CD4-positive, alpha-beta T cell (primary cell): ENCODE measurements around the gene MAPK1IP1L. TPM values are rescaled to one million over a fixed set of nuclear protein-coding genes. Genes with fewer than 3 reads are reported as not detected.

Source experiments
- ATAC-seq: fragments of 200-7000 bp; cut with Tn5 transposase; one replicate; pipeline ENCODE4 v1.10.0; 2022; ENCODE audit warnings: mild to moderate bottlenecking; ENCODE audit not compliant: poor library complexity
- CTCF ChIA-PET: fragments of 350-600 bp; sonication (Branson Sonifier 250); formaldehyde crosslinking; loops from one replicate; lab custom pipeline; 2021; ENCODE audit warnings: antibody characterized with exemption, inconsistent platforms; lab: Charles Lee
- POLR2A ChIA-PET: fragments of 350-600 bp; sonication (Branson Sonifier 250); formaldehyde crosslinking; loops from one replicate; lab custom pipeline; 2021; ENCODE audit warnings: antibody characterized with exemption, inconsistent platforms; lab: Charles Lee
- DNase-seq, 14 experiments: peaks; one replicate each; pipeline ENCODE4 v3.0.0-alpha.2; 2013 to 2020; ENCODE audit warnings: mixed read lengths in 2 of 14
- H3K27ac ChIP-seq, 2 donors: one replicate each; pipeline versions ENCODE4 v1.5.1 to v1.7.0; 2013; ENCODE audit warnings: low read length in 2 of 2, low read depth in 1 of 2, mild to moderate bottlenecking in 1 of 2
- H3K27me3 ChIP-seq, 2 experiments: 1 replicate in 1 of 2; 2 replicates in 1 of 2; pipeline versions ENCODE4 v1.6.1 to v1.7.0; 2013; ENCODE audit warnings: low read length in 2 of 2, control low read depth in 1 of 2, mild to moderate bottlenecking in 1 of 2, moderate library complexity in 1 of 2; ENCODE audit not compliant: insufficient read depth in 2 of 2, control insufficient read depth in 1 of 2
- H3K36me3 ChIP-seq: one replicate; pipeline ENCODE4 v1.6.1; 2013; ENCODE audit warnings: low read length, control low read depth; ENCODE audit not compliant: insufficient read depth
- H3K4me1 ChIP-seq: one replicate; pipeline ENCODE4 v1.6.1; 2013; ENCODE audit warnings: low read length, control low read depth; ENCODE audit not compliant: insufficient read depth
- H3K4me3 ChIP-seq: one replicate; pipeline ENCODE4 v1.5.1; 2013; ENCODE audit warnings: mild to moderate bottlenecking, low read length, moderate library complexity
- H3K9me3 ChIP-seq, 2 experiments: 1 replicate in 1 of 2; 2 replicates in 1 of 2; pipeline versions ENCODE4 v1.6.1 to v1.7.0; 2013; ENCODE audit warnings: low read length in 2 of 2, mild to moderate bottlenecking in 2 of 2, control low read depth in 1 of 2, moderate library complexity in 1 of 2; ENCODE audit not compliant: control insufficient read depth in 1 of 2, insufficient read depth in 1 of 2
- H3K27ac Mint-ChIP-seq: one replicate; pipeline ENCODE4 v1.8.0; 2020; ENCODE audit warnings: mixed read lengths
- H3K27me3 Mint-ChIP-seq: one replicate; pipeline ENCODE4 v1.8.0; 2021; ENCODE audit warnings: mixed read lengths
- H3K36me3 Mint-ChIP-seq: one replicate; pipeline ENCODE4 v1.8.0; 2021; ENCODE audit warnings: low read depth, mixed read lengths
- H3K4me1 Mint-ChIP-seq: one replicate; pipeline ENCODE4 v1.8.0; 2021; ENCODE audit warnings: low read depth, mixed read lengths
- H3K4me3 Mint-ChIP-seq: one replicate; pipeline ENCODE4 v1.8.0; 2020; ENCODE audit warnings: mild to moderate bottlenecking, mixed read lengths
- H3K9me3 Mint-ChIP-seq: one replicate; pipeline ENCODE4 v1.8.0; 2020; ENCODE audit warnings: mixed read lengths
- intact Hi-C, 2 experiments: fragments of 100-400 bp; cut with DNase I in 1 of 2; cut with micrococcal nuclease in 1 of 2; formaldehyde crosslinking; loops; one replicate each; pipeline versions ENCODE4 v1.15.1 to v1.9.0; 2023 to 2025; cut with DNase I, micrococcal nuclease
- total RNA-seq, 174 experiments: library from RNA in 2 of 174; stranded (reverse) in 2 of 174; gene quantifications; one replicate each; pipeline ENCODE4 v1.2.3 and lab custom pipeline; 2021 to 2026
- TF ChIP-seq, protein P1 (sequence below): fragments of 200-600 bp; IDR thresholded peaks from one replicate; pipeline ENCODE4 v1.8.0; 2022; ENCODE audit warnings: antibody characterized with exemption, mild to moderate bottlenecking

The MAPK1IP1L gene
- total RNA-seq, 2 experiments from 2014 or later, result 198 to 207 TPM

DNA sequence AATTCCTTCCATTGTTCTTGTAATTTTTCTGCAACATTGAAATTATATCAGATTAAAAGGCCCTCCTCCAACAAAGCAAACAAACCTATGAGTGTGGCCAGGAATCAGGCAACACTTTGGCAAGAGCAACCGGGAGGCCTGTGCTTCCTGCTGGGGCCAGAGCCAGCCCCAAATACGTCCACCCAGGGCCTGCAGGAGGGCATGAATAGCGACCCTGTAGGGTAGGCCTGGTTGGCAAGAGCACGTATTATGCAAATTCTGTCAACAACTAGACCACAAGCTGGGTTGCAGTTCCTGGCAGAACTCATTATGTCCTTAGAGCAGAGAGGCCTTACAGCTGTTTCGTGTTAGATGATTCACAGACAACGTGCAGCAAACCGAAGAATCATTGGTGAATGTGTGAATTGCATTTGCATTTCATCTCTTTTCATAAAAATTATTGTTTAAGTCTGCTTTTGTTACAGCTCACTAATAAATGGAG lies 50.7 kb downstream of the MAPK1IP1L start:
- POLR2A ChIA-PET, result interaction anchor here (0.9 to 2.2 kb wide), 5 partner anchors 8 to 75 kb away, joined by 3 to 12 read pairs (median 7); partner anchors contain the start of genes LGALS3, MAPK1IP1L, SOCS4 and WDHD1
- Mint-ChIP-seq H3K4me1 (peaks cover 51% of the 10 kb centered on the region), H3K9me3 (peaks cover 5% of the 10 kb centered on the region), H3K4me3 (peak overlapping the region; percentile 59), H3K27me3 (no peaks in the 10 kb centered on the region), H3K27ac (peak overlapping the region; percentile 94), H3K36me3 (no peaks in the 10 kb centered on the region)
- no peaks in the 10 kb centered on the region for H3K27me3 ChIP-seq
- CTCF ChIA-PET, result interaction anchor here (0.6 to 2.4 kb wide), 5 partner anchors 13 to 67 kb away, joined by 3 to 14 read pairs (median 4); partner anchors contain the start of gene MAPK1IP1L
- ATAC-seq (peak; percentile 61), DNase-seq (peak in 12 of 14 experiments; percentile 15 to 77 (median 39))
- TF ChIP-seq, protein P1, sequence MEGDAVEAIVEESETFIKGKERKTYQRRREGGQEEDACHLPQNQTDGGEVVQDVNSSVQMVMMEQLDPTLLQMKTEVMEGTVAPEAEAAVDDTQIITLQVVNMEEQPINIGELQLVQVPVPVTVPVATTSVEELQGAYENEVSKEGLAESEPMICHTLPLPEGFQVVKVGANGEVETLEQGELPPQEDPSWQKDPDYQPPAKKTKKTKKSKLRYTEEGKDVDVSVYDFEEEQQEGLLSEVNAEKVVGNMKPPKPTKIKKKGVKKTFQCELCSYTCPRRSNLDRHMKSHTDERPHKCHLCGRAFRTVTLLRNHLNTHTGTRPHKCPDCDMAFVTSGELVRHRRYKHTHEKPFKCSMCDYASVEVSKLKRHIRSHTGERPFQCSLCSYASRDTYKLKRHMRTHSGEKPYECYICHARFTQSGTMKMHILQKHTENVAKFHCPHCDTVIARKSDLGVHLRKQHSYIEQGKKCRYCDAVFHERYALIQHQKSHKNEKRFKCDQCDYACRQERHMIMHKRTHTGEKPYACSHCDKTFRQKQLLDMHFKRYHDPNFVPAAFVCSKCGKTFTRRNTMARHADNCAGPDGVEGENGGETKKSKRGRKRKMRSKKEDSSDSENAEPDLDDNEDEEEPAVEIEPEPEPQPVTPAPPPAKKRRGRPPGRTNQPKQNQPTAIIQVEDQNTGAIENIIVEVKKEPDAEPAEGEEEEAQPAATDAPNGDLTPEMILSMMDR, result no peak
- no peaks in the 10 kb centered on the region for H3K36me3 ChIP-seq
- peak overlapping the region in 1 of 2 donors; percentile 83 for H3K27ac ChIP-seq
- no peak overlapping the region for H3K4me3 ChIP-seq
- peaks cover 70% of the 10 kb centered on the region for H3K4me1 ChIP-seq
- intact Hi-C loops, result no loop called here
- no peaks in the 10 kb centered on the region for H3K9me3 ChIP-seq

DNA sequence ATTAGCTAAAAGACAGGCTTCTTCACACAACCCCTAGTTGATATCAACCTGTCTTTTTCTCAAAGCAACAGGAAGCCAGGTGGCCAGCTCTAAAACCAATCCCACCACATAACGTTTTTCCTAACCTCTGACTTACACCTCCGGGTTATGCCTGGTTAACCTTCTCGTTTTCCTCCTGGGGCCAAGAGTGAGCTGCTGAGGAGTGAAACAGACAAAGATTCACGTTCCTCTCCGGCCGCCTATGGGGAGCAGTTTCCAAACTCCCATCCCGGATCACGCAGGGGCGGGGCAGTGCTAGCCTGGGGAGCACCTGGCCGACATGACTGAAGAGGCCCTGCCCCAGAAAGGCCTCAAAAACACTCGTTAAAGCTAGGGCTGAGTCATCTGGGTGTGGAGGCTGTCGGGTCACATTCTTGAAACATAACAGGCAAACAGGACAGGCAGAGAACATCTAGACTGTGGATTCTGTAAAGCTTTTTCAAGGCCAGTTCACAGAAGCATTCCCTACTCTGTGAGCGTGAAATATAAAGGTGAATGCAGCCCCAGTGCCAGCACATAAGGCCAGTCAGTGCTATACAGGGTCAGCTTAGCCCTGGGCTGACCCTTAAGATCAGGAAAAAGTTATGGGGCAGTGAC lies 51.7 kb downstream of the MAPK1IP1L start:
- H3K36me3 ChIP-seq, result no peaks in the 10 kb centered on the region
- DNase-seq (peak; percentile 28 to 82 (median 50)), ATAC-seq (peak; percentile 69)
- H3K9me3 ChIP-seq, result no peaks in the 10 kb centered on the region
- intact Hi-C loops, result no loop called here
- H3K36me3 Mint-ChIP-seq, result no peaks in the 10 kb centered on the region
- peaks cover 50% of the 10 kb centered on the region for H3K4me1 Mint-ChIP-seq
- no peaks in the 10 kb centered on the region for H3K27me3 Mint-ChIP-seq
- peak overlapping the region; percentile 39 to 83 for H3K27ac ChIP-seq
- POLR2A ChIA-PET, result interaction anchor here (0.9 to 2.2 kb wide), 7 partner anchors 9 to 271 kb away, joined by 3 to 12 read pairs (median 5); partner anchors contain the start of genes LGALS3, MAPK1IP1L, SOCS4 and WDHD1
- peaks cover 5% of the 10 kb centered on the region for H3K9me3 Mint-ChIP-seq
- CTCF ChIA-PET, result interaction anchor here (0.7 to 2.4 kb wide), 7 partner anchors 9 to 58 kb away, joined by 3 to 14 read pairs (median 4); partner anchors contain the start of gene MAPK1IP1L
- H3K27me3 ChIP-seq, result no peaks in the 10 kb centered on the region
- H3K27ac Mint-ChIP-seq, result peak overlapping the region; percentile 94
- H3K4me1 ChIP-seq, result peaks cover 70% of the 10 kb centered on the region
- H3K4me3 ChIP-seq, result peak overlapping the region; percentile 2
- TF ChIP-seq, protein P1, result no peak
- peak overlapping the region; percentile 59 for H3K4me3 Mint-ChIP-seq

DNA sequence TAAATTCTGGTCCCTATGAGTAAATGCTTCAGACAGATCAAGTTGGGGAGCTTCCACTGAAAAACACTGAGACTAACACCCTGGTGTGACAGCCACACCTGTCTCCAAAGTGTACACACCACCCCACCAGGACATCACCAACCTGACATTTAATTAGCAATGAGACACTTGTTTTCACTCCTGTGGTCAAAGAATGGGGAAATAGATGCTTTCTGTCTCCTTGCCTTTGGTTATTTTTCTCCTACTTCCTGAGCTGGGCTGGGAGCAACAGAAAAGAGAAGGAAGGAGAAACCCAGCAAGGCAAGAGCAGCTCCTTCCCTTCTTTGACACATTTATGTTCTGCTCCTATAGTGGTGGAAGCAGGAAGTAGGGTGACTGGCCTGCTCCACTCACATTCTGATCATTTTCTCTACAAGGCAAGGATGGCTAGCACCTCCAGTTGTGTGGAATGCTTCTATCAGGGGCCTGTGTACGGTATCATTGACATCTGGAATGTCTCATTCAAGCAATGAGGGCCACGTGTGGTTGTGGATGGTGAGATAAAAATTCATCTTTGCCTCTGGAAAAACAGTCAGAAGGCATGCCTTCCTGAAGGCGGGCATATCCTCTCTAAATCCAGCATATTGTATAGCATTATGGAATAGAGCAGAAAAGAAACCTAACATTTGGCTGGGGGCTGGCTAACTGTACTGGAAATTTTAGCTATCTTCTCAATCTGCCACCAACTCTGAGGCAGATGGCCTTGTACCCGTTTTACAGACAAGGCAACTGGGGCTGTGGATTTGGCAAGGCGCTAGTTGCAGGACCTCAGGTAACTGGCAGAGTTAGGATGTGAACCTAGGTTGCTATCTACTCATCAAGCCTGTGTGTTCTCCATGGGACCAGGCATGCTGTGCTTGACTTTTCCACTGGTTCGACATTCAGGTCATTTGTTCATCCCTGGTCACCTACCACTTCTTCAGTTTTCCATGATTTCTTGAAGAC lies 52.8 kb downstream of the MAPK1IP1L start:
- Histone ChIP-seq H3K4me3 (no peak overlapping the region), H3K4me1 (peaks cover 65% of the 10 kb centered on the region), H3K36me3 (no peaks in the 10 kb centered on the region), H3K9me3 (no peaks in the 10 kb centered on the region), H3K27me3 (no peaks in the 10 kb centered on the region), H3K27ac (peak overlapping the region; percentile 39 to 83)
- TF ChIP-seq, protein P1, result no peak
- peaks cover 5% of the 10 kb centered on the region for H3K9me3 Mint-ChIP-seq
- POLR2A ChIA-PET, result interaction anchor here (1.1 to 2.2 kb wide), 4 partner anchors 25 to 270 kb away, joined by 4 to 12 read pairs (median 8); partner anchors contain the start of genes LGALS3 and MAPK1IP1L
- peak overlapping the region; percentile 94 for H3K27ac Mint-ChIP-seq
- CTCF ChIA-PET, result interaction anchor here (0.8 to 2.3 kb wide), 4 partner anchors 11 to 56 kb away, joined by 4 to 14 read pairs (median 4); partner anchors contain the start of gene MAPK1IP1L
- no peak for ATAC-seq
- H3K36me3 Mint-ChIP-seq, result no peaks in the 10 kb centered on the region
- H3K4me3 Mint-ChIP-seq, result no peak overlapping the region
- intact Hi-C loops, result no loop called here
- DNase-seq, result peak in 3 of 14 experiments; percentile 15 to 33 (median 28)
- H3K27me3 Mint-ChIP-seq, result no peaks in the 10 kb centered on the region
- peaks cover 48% of the 10 kb centered on the region for H3K4me1 Mint-ChIP-seq
